K562 (cell line): ENCODE results near the gene NPAS3. TPM values are rescaled to one million over a fixed set of nuclear protein-coding genes. Genes with fewer than 3 reads are reported as not detected.

ENCODE experiments used
- ATAC-seq: fragments of 200-7000 bp; cut with Tn5 transposase; 3 replicates; pipeline ENCODE4 v1.9.1; 2020; ENCODE audit warnings: moderate library complexity
- BruUV-seq: library from RNA; stranded (reverse); fragments of 400-500 nt; replicated peaks from 2 replicates; lab custom pipeline; 2021; lab: Mats Ljungman, UMichigan
- CTCF ChIA-PET: fragments of 300-600 bp; formaldehyde crosslinking; extraction: SDS; loops from one replicate; lab custom pipeline; 2021; ENCODE audit warnings: low intra/inter-chr PET ratio; lab: Yijun Ruan, JAX
- POLR2A ChIA-PET: fragments of 300-600, 350-650 bp; sonication (Branson Sonifier 250); formaldehyde crosslinking; extraction: SDS; loops from one replicate; lab custom pipeline; 2021; ENCODE audit warnings: antibody characterized with exemption, inconsistent platforms; lab: Yijun Ruan, JAX
- DNase-seq, 4 experiments: peaks; one replicate each; pipeline versions ENCODE4 v3.0.0 to v3.0.0-alpha.2; 2011 to 2018; ENCODE audit warnings: low spot score in 3 of 4, mixed read lengths in 3 of 4; ENCODE audit errors: extremely low read depth in 1 of 4
- FAIRE-seq: peaks from 2 replicates; lab custom pipeline; 2011; peaks lifted over from hg19 to GRCh38; lab: Jason Lieb, UNC
- H2AFZ ChIP-seq: 2 replicates; pipeline ENCODE4 v1.6.0; 2011; ENCODE audit warnings: low read depth, low read length, control low read depth, inconsistent platforms
- H3K27ac ChIP-seq: fragments of 200-600 bp; 3 replicates; pipeline ENCODE4 v1.8.0; 2011; ENCODE audit warnings: low read depth, mild to moderate bottlenecking, control low read depth, inconsistent platforms, low read length, moderate library complexity, mixed read lengths; ENCODE audit errors: extremely low read depth
- H3K27me3 ChIP-seq, 2 experiments: fragments of 300-600 bp in 1 of 2; 2 replicates in 1 of 2; 3 replicates in 1 of 2; pipeline versions ENCODE4 v1.6.0 to v1.8.0; 2011; ENCODE audit warnings: inconsistent platforms in 2 of 2, low read length in 2 of 2, mild to moderate bottlenecking in 1 of 2, mixed read lengths in 1 of 2, moderate library complexity in 1 of 2; ENCODE audit not compliant: control insufficient read depth in 2 of 2, insufficient read depth in 2 of 2
- H3K36me3 ChIP-seq: fragments of 300-600 bp; 3 replicates; pipeline ENCODE4 v1.8.0; 2011; ENCODE audit warnings: mild to moderate bottlenecking, low read length, inconsistent platforms; ENCODE audit not compliant: control insufficient read depth, insufficient read depth
- H3K4me1 ChIP-seq, 2 experiments: fragments of 200-600 bp in 1 of 2; replicated peaks in 1 of 2; 2 replicates in 1 of 2; 3 replicates in 1 of 2; pipeline versions ENCODE4 v1.5.1 to v1.8.0; 2011; ENCODE audit warnings: inconsistent platforms in 2 of 2, low read length in 2 of 2, mild to moderate bottlenecking in 1 of 2, mixed read lengths in 1 of 2, moderate library complexity in 1 of 2; ENCODE audit not compliant: control insufficient read depth in 2 of 2, insufficient read depth in 2 of 2
- H3K4me2 ChIP-seq: 2 replicates; pipeline ENCODE4 v1.6.1; 2011; ENCODE audit warnings: low read length, control low read depth, inconsistent platforms, mixed read lengths; ENCODE audit not compliant: insufficient read depth
- H3K4me3 ChIP-seq: fragments of 200-600 bp; sonication (generic), shearing (Covaris generic); 2 replicates; pipeline ENCODE4 v1.5.1; 2016; ENCODE audit warnings: control low read depth, inconsistent platforms
- H3K79me2 ChIP-seq: fragments of 200-600 bp; 3 replicates; pipeline ENCODE4 v1.8.0; 2011; ENCODE audit warnings: low read length, inconsistent platforms; ENCODE audit not compliant: control insufficient read depth, insufficient read depth
- H3K9ac ChIP-seq, 2 experiments: 2 replicates each; pipeline versions ENCODE4 v1.6.0 to v1.6.1; 2011; ENCODE audit warnings: low read depth in 2 of 2, low read length in 2 of 2, control low read depth in 1 of 2, inconsistent platforms in 1 of 2, mild to moderate bottlenecking in 1 of 2, mixed read lengths in 1 of 2; ENCODE audit not compliant: insufficient read depth in 1 of 2
- H3K9me1 ChIP-seq: one replicate; pipeline ENCODE4 v1.6.0; 2011; ENCODE audit warnings: inconsistent platforms, mild to moderate bottlenecking, low read length, moderate library complexity; ENCODE audit not compliant: control insufficient read depth, insufficient read depth
- H3K9me3 ChIP-seq: replicated peaks from 2 replicates; pipeline ENCODE4 v1.5.1; 2011; ENCODE audit warnings: low read depth, low read length, inconsistent platforms; ENCODE audit not compliant: control insufficient read depth, insufficient read depth
- H4K20me1 ChIP-seq: replicated peaks from 2 replicates; pipeline ENCODE4 v1.6.1; 2011; ENCODE audit warnings: low read length, inconsistent platforms, mixed read lengths; ENCODE audit not compliant: control insufficient read depth, insufficient read depth
- FOXO4 ChIP-seq: fragments of 450-650 bp; formaldehyde crosslinking; IDR thresholded peaks from 2 replicates; pipeline ENCODE4 v1.4.0; 2020; ENCODE audit warnings: mild to moderate bottlenecking, moderate library complexity
- TRIM25 ChIP-seq: fragments of 450-650 bp; IDR thresholded peaks from 2 replicates; pipeline ENCODE4 v1.7.0; 2016; ENCODE audit warnings: borderline replicate concordance
- WGBS: fragments of 100-300 bp; shearing (Covaris generic); methylation state at CpG from one replicate; pipeline ENCODE4 v1.1.6; 2016; ENCODE audit warnings: low coverage, mixed read lengths; ENCODE audit not compliant: insufficient coverage; ENCODE audit errors: missing lambda C conversion rate; 5-methylcytosine and 5-hydroxymethylcytosine counted together
- in situ Hi-C: fragments of 300-500 bp; cut with MboI; formaldehyde crosslinking; loops from 4 replicates; pipeline ENCODE4 v1.15.0; 2018; ENCODE audit warnings: inconsistent platforms, mixed read lengths
- intact Hi-C: fragments of 100-400 bp; cut with micrococcal nuclease; formaldehyde crosslinking; loops from 2 replicates; pipeline ENCODE4 v1.14.2; 2022
- polyA plus RNA-seq, 8 experiments: library from polyadenylated mRNA; depleted of rRNA in 4 of 8; stranded (reverse) in 5 of 8; unstranded in 3 of 8; fragments of >200 nt; fragmentation: Nextera tagmentation in 2 of 8; fragmentation: Illumina TruSeq in 1 of 8; extraction: Ambion mirVana in 2 of 8; extraction: Trizol in 1 of 8; gene quantifications; 2 replicates each; pipeline versions ENCODE4 v1.2.1 to v1.2.3, GENCODE V29; 2011 to 2014; ENCODE audit warnings: inconsistent platforms in 1 of 8, missing spikeins in 1 of 8
- total RNA-seq, 7 experiments: library from RNA; depleted of rRNA in 6 of 7; stranded (reverse); fragments of >200 nt in 6 of 7; fragmentation: Illumina TruSeq in 2 of 7; extraction: Trizol in 2 of 7; gene quantifications; 2 replicates each; pipeline versions ENCODE4 v1.2.1 to v1.2.3, GENCODE V29; 2011 to 2021; ENCODE audit warnings: low replicate concordance in 1 of 7

The NPAS3 gene
- total and polyA plus RNA-seq, 9 of the 15 experiments (the other 6 are each of a cell fraction or from before 2014, with no cell fraction given) = 0.04 TPM; not detected in 8

- TF ChIP-seq FOXO4 (CRISPR knock-in tag) = no peak
- no peak for TF ChIP-seq TRIM25
- no peak overlapping the region for H3K27ac ChIP-seq
- H3K9me3 ChIP-seq = no peaks in the 10 kb centered on the region
- ATAC-seq = no peak
- no peak for DNase-seq
- ChIA-PET CTCF (no interaction called here), POLR2A (no interaction called here)
- H2AFZ ChIP-seq = no peak overlapping the region
- intact Hi-C loops = no loop called here
- no peak overlapping the region for H3K4me2 ChIP-seq
- no peaks in the 10 kb centered on the region for H3K4me1 ChIP-seq
- H3K79me2 ChIP-seq = no peaks in the 10 kb centered on the region
- no peaks in the 10 kb centered on the region; the same call in 1 of the 2 replicates for H4K20me1 ChIP-seq
- in situ Hi-C loops = no loop called here
- H3K27me3 ChIP-seq = no peaks in the 10 kb centered on the region
- H3K9me1 ChIP-seq = no peaks in the 10 kb centered on the region
- FAIRE-seq = no peak
- no peak overlapping the region for H3K9ac ChIP-seq
- no TSS peak for BruUV-seq
- WGBS = 0% methylated on average over 4 of the region's 4 CpGs
- H3K36me3 ChIP-seq = no peaks in the 10 kb centered on the region
- H3K4me3 ChIP-seq = no peak overlapping the region
These were observed 298.5 kb downstream of the NPAS3 start for GRCh38 chr14:33237115-33237740.
